PC-3 (cell line): ENCODE data around the gene ASTN2.

Experiments
- CTCF ChIP-seq: fragments of 300-600 bp; sonication (generic); conservative IDR thresholded peaks from 2 replicates; pipeline ENCODE4 v1.5.1; 2017; ENCODE audit warnings: antibody characterized with exemption, low read depth, mild to moderate bottlenecking, low read length
- EZH2 ChIP-seq: fragments of 300-600 bp; sonication (generic); IDR thresholded peaks from one replicate; pipeline ENCODE4 v1.6.1; 2017; ENCODE audit warnings: antibody characterized with exemption, mild to moderate bottlenecking, low read length; ENCODE audit not compliant: unreplicated experiment
- EZH2phosphoT487 ChIP-seq: fragments of 300-600 bp; sonication (generic); IDR thresholded peaks from 2 replicates; pipeline ENCODE4 v1.6.1; 2018; ENCODE audit warnings: mild to moderate bottlenecking, antibody characterized with exemption, low read length, borderline replicate concordance

DNA sequence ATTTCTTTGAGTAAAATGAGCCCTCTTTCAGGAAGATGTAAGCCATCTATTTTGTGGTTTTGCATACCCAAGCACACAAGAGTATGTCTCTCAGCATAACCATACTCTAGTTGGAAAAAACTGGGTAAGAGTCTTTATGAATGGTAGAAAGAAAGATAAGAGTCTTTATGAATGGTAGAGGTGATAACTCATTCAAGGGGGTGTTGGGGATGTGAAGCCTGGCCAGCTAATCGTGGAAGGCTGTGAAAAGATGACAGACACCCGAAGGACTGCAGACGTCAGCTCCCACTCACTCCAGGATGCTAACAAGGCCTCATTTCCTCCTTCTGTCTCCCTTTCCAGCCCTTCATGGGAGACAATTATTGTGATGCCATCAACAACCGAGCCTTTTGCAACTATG lies 1032.8 kb downstream of the ASTN2 start:
- TF ChIP-seq CTCF (no peak), EZH2phosphoT487 (no peak), EZH2 (no peak)
